ENCODE data around the gene PIK3R1. TPM values are rescaled to one million over a fixed set of nuclear protein-coding genes. Genes with fewer than 3 reads are reported as not detected.
A peak's percentile ranks its signal among the peaks of the same experiment; 100 is the strongest.

The PIK3R1 gene
- total RNA-seq, 1 donor from 2014 or later: 177 TPM

GRCh38 chr5:68272289-68272688 is 56.7 kb downstream of the PIK3R1 start:
- DNase-seq: no peak

GRCh38 chr5:68273717-68274409 is 58.3 kb downstream of the PIK3R1 start:
- no peak for DNase-seq

- no peak for DNase-seq
These were observed 59.5 kb downstream of the PIK3R1 start for GRCh38 chr5:68274847-68275651.

GRCh38 chr5:68276740-68277139 is 61.2 kb downstream of the PIK3R1 start:
- DNase-seq: no peak

- DNase-seq: no peak
These were observed 61.9 kb downstream of the PIK3R1 start for GRCh38 chr5:68277431-68277830.

- DNase-seq: no peak
These were observed 64.4 kb downstream of the PIK3R1 start for GRCh38 chr5:68279984-68280383.

- DNase-seq: no peak
These were observed 66.4 kb downstream of the PIK3R1 start for GRCh38 chr5:68282001-68282400.

GRCh38 chr5:68283766-68284165 is 68.2 kb downstream of the PIK3R1 start:
- DNase-seq: no peak

- DNase-seq: no peak
These were observed 69.7 kb downstream of the PIK3R1 start for GRCh38 chr5:68285075-68285840.

- DNase-seq: no peak
These were observed 70.5 kb downstream of the PIK3R1 start for GRCh38 chr5:68285851-68286611.

- DNase-seq: no peak
These were observed 71.0 kb downstream of the PIK3R1 start for GRCh38 chr5:68286612-68286912.

GRCh38 chr5:68287631-68287975 is 72.0 kb downstream of the PIK3R1 start:
- no peak for DNase-seq

GRCh38 chr5:68287976-68288706 is 72.6 kb downstream of the PIK3R1 start:
- DNase-seq: peak; percentile 68

- no peak for DNase-seq
These were observed 73.2 kb downstream of the PIK3R1 start for GRCh38 chr5:68288707-68289134.

GRCh38 chr5:68289498-68289897 is 73.9 kb downstream of the PIK3R1 start:
- no peak for DNase-seq

GRCh38 chr5:68290260-68290674 is 74.7 kb downstream of the PIK3R1 start:
- DNase-seq: no peak

- no peak for DNase-seq
These were observed 75.3 kb downstream of the PIK3R1 start for GRCh38 chr5:68290847-68291246.

- DNase-seq: no peak
These were observed 76.8 kb downstream of the PIK3R1 start for GRCh38 chr5:68292316-68292715.

GRCh38 chr5:68295772-68296171 is 80.2 kb downstream of the PIK3R1 start:
- DNase-seq: no peak

- DNase-seq: no peak
These were observed 81.3 kb downstream of the PIK3R1 start for GRCh38 chr5:68296895-68297294.

GRCh38 chr5:68297656-68298055 is 82.1 kb downstream of the PIK3R1 start:
- no peak for DNase-seq

- DNase-seq: no peak
These were observed 82.9 kb downstream of the PIK3R1 start for GRCh38 chr5:68298479-68298878.
